COLO668 (cell line): ENCODE results near the gene TFAP2C.
"Not testable (repeated sequence)": the region's sequence is repeated elsewhere in the genome, so short reads cannot be mapped to it uniquely, and the experiment has no call there.

Source experiments
- DNase-seq: peaks from one replicate; lab custom pipeline; 2025; ENCODE audit not compliant: unreplicated experiment; lab: John Stamatoyannopoulos, UW

Gene TFAP2C

DNA sequence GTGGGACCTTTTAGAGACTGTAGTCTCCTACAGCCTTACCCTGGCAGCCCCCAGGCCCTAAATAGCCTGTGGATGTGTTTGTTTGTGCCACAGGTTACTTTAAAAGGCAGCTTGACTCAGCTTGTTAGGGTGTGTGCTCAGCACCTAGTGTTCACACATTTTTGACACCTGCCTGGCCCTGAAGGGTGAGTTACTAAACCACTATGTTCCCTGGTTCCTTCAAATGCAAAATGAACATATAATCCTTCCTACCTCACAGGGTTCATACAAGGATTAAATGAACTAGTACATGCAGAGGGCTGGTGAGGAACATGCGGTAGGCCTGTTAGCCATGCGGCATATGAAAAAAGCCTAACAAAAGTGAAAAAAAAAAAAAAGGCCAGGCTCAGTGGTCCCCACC is 14.9 kb upstream of the TFAP2C start:
- no peak for DNase-seq

GRCh38 chr20:56616716-56617115 is 12.4 kb upstream of the TFAP2C start:
- no peak for DNase-seq

DNA sequence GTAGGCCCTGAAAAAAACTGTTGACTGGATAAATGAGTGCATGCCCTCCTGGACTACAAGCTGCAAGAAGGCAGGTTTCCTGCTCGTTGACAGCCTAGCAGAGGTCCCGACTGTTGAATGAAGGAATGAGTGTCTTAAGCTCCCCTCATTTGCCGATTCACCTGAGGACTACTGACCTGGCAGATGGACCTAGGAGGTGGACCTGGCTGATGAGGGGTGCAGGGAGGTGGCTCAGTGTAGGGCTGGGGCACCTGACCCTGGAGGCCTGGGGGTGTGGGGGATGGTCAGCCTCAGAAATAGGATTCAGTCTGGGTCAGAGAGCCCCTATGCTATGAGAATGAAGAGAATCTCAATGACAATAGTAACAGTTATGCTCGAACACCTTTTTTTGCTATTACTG is 11.6 kb upstream of the TFAP2C start:
- DNase-seq: no peak

DNA sequence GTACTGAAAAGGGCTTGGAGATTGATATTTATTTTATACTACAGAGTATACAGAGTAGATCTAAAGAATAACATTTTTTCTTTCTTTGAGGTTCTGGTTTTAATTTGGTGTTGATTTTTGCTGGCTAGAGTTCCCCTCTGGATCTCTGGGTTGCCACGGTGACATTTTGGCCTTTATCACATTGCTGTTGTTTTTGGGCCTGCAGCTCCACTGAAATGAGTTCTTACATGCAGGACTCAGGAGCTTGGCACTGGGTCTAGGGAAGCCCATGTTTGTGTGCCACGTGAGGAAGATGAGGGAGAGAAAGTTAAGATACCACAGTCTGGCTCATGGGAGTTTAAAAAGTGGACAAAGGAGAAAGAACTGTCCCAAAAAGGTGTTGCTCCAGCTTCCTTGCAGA is 7.4 kb upstream of the TFAP2C start:
- DNase-seq: no peak

DNA sequence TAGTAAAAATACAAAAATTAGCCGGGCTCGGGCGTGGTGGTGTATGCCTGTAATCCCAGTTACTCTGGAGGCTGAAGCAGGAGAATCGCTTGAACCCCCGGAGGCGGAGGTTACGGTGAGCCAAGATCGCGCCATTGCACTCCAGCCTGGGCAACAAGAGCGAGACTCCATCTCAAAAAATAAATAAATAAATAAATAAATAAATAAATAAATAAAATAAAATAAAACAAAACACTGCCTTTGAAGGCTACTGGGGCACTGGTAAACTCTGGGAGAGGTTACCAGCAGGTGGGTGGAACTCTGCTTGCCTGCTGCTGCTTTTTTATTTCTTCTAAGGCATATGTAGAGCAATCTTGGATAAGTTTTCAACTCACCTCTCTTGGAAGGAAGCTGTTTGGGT is 5.2 kb upstream of the TFAP2C start:
- not testable (repeated sequence) for DNase-seq

- no peak for DNase-seq
Measured at GRCh38 chr20:56624786-56625681, 4.1 kb upstream of the TFAP2C start.

- DNase-seq: no peak
Measured at GRCh38 chr20:56625837-56626236, 3.3 kb upstream of the TFAP2C start.

- DNase-seq: no peak
Measured at GRCh38 chr20:56626367-56627121, 2.6 kb upstream of the TFAP2C start.

- no peak for DNase-seq
Measured at GRCh38 chr20:56627122-56628014, 1.7 kb upstream of the TFAP2C start.

DNA sequence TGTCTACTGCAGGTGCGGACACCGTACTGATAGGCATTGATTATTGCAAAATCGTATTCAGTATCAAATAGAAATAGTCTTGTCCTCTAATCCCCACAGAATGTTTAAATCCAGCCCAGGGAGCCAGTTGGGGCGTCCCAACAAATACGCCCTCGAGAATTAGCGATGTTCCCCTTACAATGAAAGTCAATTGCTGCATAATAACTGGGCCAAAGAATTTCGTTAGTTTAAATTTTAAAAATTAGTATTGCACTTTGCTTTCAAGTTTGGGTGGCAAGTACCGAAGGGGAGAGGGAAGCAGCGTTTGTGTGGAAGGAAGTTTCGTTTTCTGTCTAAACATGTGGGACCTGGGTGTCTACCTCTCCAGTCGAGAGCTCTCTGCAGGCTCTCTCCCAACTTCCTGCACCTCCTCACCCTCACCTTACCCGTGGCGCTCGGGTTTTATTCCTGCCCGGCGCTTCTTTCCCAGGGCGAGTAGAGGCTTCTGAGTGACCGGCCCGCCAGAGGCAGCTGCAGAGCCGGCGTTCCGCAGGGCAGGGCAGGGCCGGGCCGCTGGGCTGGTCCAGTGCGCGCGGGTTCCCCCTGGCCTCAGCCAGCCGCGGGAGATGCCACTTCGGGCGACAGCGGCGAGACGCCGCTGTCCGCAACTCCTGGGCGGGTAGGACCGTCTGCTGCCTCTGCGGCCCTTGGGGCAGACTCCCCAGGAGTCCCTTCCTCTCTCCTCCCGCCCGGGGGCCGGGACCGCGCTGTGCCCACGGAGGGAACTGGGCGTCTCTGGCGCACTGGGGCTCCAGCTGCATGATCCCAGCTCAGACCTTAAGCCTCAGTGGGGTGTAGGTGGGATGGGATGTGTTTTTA is 862 bp upstream of the TFAP2C start:
- DNase-seq: no peak

GRCh38 chr20:56629464-56630085 is 469 bp downstream of the TFAP2C start:
- DNase-seq: no peak

DNA sequence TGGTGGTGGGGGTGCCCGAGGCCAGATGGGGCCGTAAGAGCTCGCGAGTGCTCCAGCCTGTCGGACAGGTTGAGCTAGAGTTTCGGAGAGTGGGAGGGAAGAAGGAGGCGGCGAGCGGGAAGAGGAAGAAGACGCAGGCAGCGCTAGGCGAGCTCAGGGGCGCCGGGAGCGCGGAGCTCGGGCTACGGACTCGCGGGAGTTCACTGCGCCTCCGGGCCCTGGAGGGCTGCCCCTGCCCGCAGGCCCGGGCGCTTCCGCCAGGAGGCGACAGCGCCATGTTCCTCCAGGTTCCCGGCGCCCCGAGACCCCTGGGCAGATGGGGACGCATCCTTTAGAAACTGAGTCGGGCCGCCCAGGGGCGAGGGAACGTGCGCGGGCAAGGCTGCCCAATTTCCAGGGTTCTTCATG is 984 bp downstream of the TFAP2C start:
- DNase-seq: no peak

DNA sequence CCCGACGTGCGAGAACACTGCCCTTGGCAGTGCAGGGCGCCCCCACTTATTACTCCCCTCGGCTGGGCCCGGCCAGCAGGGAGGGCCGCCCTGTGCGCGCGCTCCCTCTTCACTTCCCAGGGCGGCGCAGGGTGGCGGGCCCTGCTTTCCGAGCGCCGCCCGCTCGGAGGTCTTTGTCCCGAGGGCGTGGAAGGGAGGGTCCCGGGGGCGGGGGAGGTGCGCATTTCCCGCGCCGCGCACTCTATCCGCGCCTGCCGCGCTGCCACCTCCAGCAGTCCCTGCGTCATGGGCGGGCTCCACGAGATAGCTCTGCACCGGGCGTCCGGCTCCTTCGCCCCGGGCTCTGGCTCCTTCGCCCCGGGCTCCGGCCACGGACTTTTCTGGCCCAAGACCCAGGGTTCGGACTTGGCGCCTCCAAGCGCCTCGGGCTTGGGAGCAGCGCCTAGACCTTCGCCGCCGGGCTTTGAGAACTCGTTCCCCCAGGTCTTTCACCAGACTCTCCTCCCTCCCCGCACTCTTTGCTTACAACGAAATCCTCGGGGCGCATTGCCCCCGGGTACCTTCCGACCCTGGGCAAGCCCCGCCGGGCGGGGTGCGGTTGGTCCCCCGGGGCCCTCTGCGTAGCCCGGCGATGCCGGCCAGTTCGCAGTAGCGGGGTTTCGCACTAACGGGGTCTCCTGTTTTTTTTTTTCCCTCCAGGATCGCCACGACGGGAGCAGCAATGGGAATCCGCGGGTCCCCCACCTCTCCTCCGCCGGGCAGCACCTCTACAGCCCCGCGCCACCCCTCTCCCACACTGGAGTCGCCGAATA is 1.6 kb downstream of the TFAP2C start:
- no peak for DNase-seq

DNA sequence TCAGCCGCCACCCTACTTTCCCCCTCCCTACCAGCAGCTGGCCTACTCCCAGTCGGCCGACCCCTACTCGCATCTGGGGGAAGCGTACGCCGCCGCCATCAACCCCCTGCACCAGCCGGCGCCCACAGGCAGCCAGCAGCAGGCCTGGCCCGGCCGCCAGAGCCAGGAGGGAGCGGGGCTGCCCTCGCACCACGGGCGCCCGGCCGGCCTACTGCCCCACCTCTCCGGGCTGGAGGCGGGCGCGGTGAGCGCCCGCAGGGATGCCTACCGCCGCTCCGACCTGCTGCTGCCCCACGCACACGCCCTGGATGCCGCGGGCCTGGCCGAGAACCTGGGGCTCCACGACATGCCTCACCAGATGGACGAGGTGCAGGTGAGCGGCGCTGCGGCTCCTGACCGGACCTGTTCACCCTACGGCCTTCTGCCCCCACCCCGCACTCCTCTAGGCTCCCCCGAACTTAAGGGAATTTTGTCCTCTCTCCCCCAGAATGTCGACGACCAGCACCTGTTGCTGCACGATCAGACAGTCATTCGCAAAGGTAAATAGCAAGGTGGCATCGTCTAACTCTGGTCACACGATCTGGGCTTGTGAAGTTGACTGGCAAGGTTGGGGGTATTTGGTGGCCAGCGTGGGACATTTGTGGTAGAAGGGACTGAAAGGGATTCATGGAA is 2.3 kb downstream of the TFAP2C start:
- DNase-seq: no peak

DNA sequence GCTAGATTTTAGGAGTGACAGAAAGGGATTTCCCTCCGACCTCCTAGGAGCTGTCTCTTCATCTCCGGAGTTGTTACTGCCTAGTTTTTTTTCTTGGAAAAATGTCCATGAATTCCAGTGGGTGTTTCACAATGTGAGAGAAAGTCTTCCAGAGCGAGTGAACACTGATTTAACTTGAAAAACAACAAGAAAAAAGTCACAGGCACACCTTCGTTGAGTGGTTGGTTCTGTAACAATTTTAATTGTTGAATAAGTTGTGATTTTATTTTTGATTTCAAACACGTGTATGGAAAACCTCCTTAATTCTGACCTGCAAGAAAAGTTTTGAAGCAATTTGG is 2.9 kb downstream of the TFAP2C start:
- DNase-seq: no peak

DNA sequence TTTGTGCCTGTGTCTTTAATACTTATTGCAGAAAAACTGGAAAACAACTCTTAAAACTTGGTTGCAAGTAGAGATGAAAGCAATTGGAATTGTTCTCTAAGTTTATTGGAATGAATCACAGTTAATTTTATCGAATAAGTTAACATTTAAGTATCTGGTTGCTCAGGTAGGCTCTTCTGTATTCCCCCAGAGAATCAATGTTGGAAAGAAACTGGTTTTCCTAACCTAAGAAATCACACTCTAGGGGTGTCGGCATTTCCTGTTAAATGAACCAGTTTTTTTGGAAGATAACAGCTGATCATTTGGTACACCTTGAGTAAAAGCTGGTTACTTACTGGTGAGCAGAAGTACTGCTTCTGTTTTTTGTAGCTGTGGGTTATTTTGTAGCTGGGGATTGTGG is 5.2 kb downstream of the TFAP2C start:
- DNase-seq: no peak

DNA sequence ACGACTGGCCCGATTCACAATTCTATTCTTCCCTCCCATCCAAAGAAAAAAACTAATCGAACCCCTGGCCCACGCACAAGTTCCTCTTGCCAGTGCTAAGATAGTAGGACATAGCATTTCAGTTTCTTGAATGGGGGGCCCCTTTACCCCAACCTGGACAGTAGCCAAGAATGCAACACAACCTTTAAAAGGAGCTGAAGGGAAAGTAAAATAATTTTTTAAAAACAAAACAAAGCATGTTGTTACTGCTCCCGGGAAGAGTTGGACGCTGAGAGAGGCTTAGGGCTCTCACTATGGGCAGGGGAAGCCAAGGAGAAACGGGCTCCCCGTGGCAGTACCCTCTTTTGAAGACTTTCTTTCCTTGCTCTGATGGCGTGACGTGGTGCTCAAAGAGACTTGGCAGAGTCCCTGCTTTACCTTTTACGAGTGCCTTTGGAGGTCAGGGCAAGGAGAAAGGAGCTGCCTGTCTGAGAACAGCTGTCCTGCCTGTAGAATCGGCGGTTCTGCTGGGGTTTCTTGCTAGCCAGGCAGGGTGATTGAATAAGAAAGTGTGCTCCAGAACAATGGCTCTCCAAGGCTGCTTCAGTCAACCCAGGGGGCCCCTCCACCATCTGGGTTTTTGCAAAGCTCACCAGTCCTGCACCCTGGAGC is 5.8 kb downstream of the TFAP2C start:
- no peak for DNase-seq

GRCh38 chr20:56636716-56637115 is 7.6 kb downstream of the TFAP2C start:
- DNase-seq: no peak
